Measurements from ENCODE around the gene PRKCZ. TPM values are rescaled to one million over a fixed set of nuclear protein-coding genes. Genes with fewer than 3 reads are reported as not detected.

PRKCZ gene
- total and polyA plus RNA-seq, 2 of the 4 experiments (the other 2 are of a cell fraction), result 2.0 to 3.5 TPM

DNA sequence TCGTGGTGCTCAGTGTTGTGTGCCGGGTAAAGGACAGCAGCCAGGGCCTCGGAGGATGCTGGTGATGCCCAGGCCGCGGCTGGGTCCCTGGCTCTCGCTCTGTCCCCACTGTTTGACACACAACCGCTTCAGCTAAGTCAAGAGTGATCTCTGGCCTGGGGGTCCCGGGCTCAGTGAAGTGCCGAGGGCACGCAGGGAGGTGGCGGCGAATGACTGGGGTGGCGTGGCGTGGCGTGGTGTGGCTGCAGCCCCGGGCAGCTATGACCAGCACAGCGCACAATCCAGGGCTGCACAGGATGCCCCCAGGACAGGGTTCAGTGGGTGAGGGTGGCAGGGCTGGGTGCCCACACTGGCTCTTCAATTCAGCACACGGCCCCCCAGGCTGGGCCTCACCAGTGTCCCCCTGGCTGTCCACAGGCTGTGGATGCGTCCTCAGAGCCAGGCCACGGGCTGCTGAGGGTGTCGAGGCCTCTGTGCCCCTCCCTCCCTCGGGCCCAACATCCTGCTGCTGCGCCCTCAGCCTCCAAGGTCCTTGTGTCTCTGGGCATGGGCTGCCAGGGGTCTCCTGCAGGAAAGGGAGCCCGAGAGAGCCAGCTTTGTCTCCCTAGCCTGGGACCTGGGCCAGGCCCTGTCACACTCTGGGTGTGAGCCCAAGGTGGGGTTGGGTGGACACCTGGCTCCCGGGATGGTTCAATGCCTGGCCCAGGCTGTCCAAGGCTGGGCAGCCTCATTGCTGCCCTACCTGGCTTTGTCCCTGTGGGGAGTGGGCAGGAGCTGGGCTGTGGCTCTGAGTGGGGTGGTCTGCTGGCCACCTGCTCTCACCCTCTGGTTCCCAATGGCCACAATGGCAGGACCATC, 165.9 kb downstream of the PRKCZ start:
- H3K4ac ChIP-seq (ENCODE audit: low read depth, low read length), result no peak overlapping the region
- no peaks in the 10 kb centered on the region for H3K36me3 ChIP-seq (ENCODE audit: control insufficient read depth, insufficient read depth, low read length)
- ChIA-PET POLR2A (ENCODE audit: unreplicated experiment) (no interaction called here), CTCF (no interaction called here)
- H2BK20ac ChIP-seq (ENCODE audit: low read depth, low read length), result no peak overlapping the region
- no peaks in the 10 kb centered on the region for H3K9me3 ChIP-seq (ENCODE audit: control insufficient read depth, insufficient read depth, low read length)
- peak overlapping the region; percentile 81 for H2AK9ac ChIP-seq (replicated peaks; ENCODE audit: low read depth, low read length, poor library complexity)
- H3K79me1 ChIP-seq (ENCODE audit: low read depth in 1 of 2, low read length in 2 of 2), result peaks cover 0 to 20% of the 10 kb centered on the region in 2 experiments; a peak in 3 of 4 replicates
- no peak overlapping the region for H2BK15ac ChIP-seq (ENCODE audit: low read depth, low read length)
- H3K56ac ChIP-seq (ENCODE audit: extremely low read depth, insufficient read depth, low read length), result no peak overlapping the region
- peaks cover 7% of the 10 kb centered on the region; the same call in 1 of the 2 replicates for H3K9me1 ChIP-seq (ENCODE audit: insufficient read depth, low read length)
- no peak overlapping the region for H4K91ac ChIP-seq (ENCODE audit: insufficient read depth, low read depth, low read length)
- no peak overlapping the region for H3K27ac ChIP-seq (ENCODE audit: insufficient read depth, low read length)
- no peak overlapping the region for H3K14ac ChIP-seq (replicated peaks; ENCODE audit: low read depth, low read length)
- no peak overlapping the region for H3K9ac ChIP-seq (ENCODE audit: low read depth, low read length)
- no peak overlapping the region for H2BK5ac ChIP-seq (ENCODE audit: low read depth, low read length, poor library complexity, severe bottlenecking)
- no peaks in the 10 kb centered on the region; the same call in 1 of the 2 replicates for H4K20me1 ChIP-seq (ENCODE audit: insufficient read depth, low read length)
- no peak overlapping the region for H3K4me2 ChIP-seq (ENCODE audit: low read depth, low read length)
- H4K5ac ChIP-seq (ENCODE audit: low read depth, low read length), result no peak overlapping the region
- no peak for ATAC-seq (ENCODE audit: low read depth)
- H3K27me3 ChIP-seq (ENCODE audit: control insufficient read depth, insufficient read depth, low read length), result no peaks in the 10 kb centered on the region
- intact Hi-C loops (cut with micrococcal nuclease) (no loop called here), dilution Hi-C loops (cut with HindIII; ENCODE audit: low sequenced_read_pairs, unreplicated experiment) (no loop called here), in situ Hi-C loops (cut with MboI; ENCODE audit: low sequenced_read_pairs) (no loop called here)
- BruUV-seq (replicated peaks), result no TSS peak
- no peak for TF ChIP-seq CTCF (conservative IDR thresholded peaks at IDR 0.05; ENCODE audit: low read depth, low read length)
- TF ChIP-seq, protein P1, sequence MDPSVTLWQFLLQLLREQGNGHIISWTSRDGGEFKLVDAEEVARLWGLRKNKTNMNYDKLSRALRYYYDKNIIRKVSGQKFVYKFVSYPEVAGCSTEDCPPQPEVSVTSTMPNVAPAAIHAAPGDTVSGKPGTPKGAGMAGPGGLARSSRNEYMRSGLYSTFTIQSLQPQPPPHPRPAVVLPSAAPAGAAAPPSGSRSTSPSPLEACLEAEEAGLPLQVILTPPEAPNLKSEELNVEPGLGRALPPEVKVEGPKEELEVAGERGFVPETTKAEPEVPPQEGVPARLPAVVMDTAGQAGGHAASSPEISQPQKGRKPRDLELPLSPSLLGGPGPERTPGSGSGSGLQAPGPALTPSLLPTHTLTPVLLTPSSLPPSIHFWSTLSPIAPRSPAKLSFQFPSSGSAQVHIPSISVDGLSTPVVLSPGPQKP (IDR thresholded peaks at IDR 0.05; ENCODE audit: borderline replicate concordance, low read depth, low read length), result no peak
- DNase-seq, result no peak
- no peak overlapping the region for H4K8ac ChIP-seq (ENCODE audit: low read depth in 2 of 2, low read length in 2 of 2)
- no peak overlapping the region for H3K23ac ChIP-seq (ENCODE audit: low read depth, low read length)
- H3K4me3 ChIP-seq (ENCODE audit: insufficient read depth, low read depth, low read length), result no peak overlapping the region
- no peak overlapping the region for H2AFZ ChIP-seq (replicated peaks; ENCODE audit: low read length, poor library complexity)
- no peak overlapping the region for H2AK5ac ChIP-seq (ENCODE audit: low read depth, low read length)
- H3K4me1 ChIP-seq (ENCODE audit: control insufficient read depth, insufficient read depth, low read length), result peaks cover 27% of the 10 kb centered on the region
- 95% methylated on average over 19 of the region's 25 CpGs; no CpG with 5 or more reads in 1 of the 2 experiments for WGBS, 2 experiments (ENCODE audit: extremely low coverage in 2 of 2, insufficient read length in 1 of 2)
- no peak overlapping the region for H3K18ac ChIP-seq (ENCODE audit: low read depth, low read length)
- H2BK120ac ChIP-seq (ENCODE audit: low read depth, low read length), result no peak overlapping the region
